T-helper 1 cell treated with Interleukin-12 subunit alpha and Interleukin-12 subunit beta and Interleukin-4 antibody, amounts not matched to agents 30 ng/mL and 1 ng/mL, for 36 hours (primary cell): ENCODE measurements around the gene CANX. TPM values are rescaled to one million over a fixed set of nuclear protein-coding genes. Genes with fewer than 3 reads are reported as not detected.

Experiments used
- intact Hi-C: fragments of 100-400 bp; cut with micrococcal nuclease; formaldehyde crosslinking; loops from one replicate; pipeline ENCODE4 v1.15.1; 2024
- total RNA-seq: library from RNA; stranded (reverse); gene quantifications from 2 replicates; pipeline ENCODE4 v1.2.3, GENCODE V29; 2022

The CANX gene
- total RNA-seq, 1 donor from 2014 or later = 502 TPM

GRCh38 chr5:179747811-179748210, 49.0 kb downstream of the CANX start:
- intact Hi-C loops = no loop called here

- intact Hi-C loops = no loop called here
Measured at GRCh38 chr5:179749857-179750508, 51.2 kb downstream of the CANX start.

GRCh38 chr5:179753971-179754370, 55.2 kb downstream of the CANX start:
- intact Hi-C loops = no loop called here

- intact Hi-C loops = no loop called here
Measured at GRCh38 chr5:179755022-179755421, 56.3 kb downstream of the CANX start.

GRCh38 chr5:179758955-179759354, 60.2 kb downstream of the CANX start:
- intact Hi-C loops = no loop called here

GRCh38 chr5:179759581-179760551, 61.1 kb downstream of the CANX start:
- intact Hi-C loops = no loop called here

GRCh38 chr5:179762079-179762780, 63.5 kb downstream of the CANX start:
- intact Hi-C loops = loop anchor here (1.0 kb wide), 2 partner anchors 30 to 96 kb away; partner anchors contain the start of genes MAML1 and MRNIP

- intact Hi-C loops = loop anchor here (1.0 kb wide), 7 partner anchors 30 to 328 kb away; partner anchors contain the start of genes CANX, MAML1, MRNIP and TBC1D9B
Measured at GRCh38 chr5:179762781-179763176, 64.0 kb downstream of the CANX start.

GRCh38 chr5:179763215-179763945, 64.6 kb downstream of the CANX start:
- intact Hi-C loops = loop anchor here (1.0 kb wide), 5 partner anchors 33 to 327 kb away; partner anchors contain the start of genes CANX and TBC1D9B

GRCh38 chr5:179764056-179764455, 65.3 kb downstream of the CANX start:
- intact Hi-C loops = no loop called here

GRCh38 chr5:179765400-179765799, 66.6 kb downstream of the CANX start:
- intact Hi-C loops = no loop called here

- intact Hi-C loops = no loop called here
Measured at GRCh38 chr5:179766021-179766725, 67.4 kb downstream of the CANX start.

- intact Hi-C loops = no loop called here
Measured at GRCh38 chr5:179766726-179767455, 68.1 kb downstream of the CANX start.

- intact Hi-C loops = no loop called here
Measured at GRCh38 chr5:179767496-179768100, 68.8 kb downstream of the CANX start.

GRCh38 chr5:179768326-179769085, 69.7 kb downstream of the CANX start:
- intact Hi-C loops = no loop called here

GRCh38 chr5:179769271-179769670, 70.5 kb downstream of the CANX start:
- intact Hi-C loops = no loop called here

GRCh38 chr5:179769796-179770195, 71.0 kb downstream of the CANX start:
- intact Hi-C loops = no loop called here

- intact Hi-C loops = no loop called here
Measured at GRCh38 chr5:179771311-179771895, 72.6 kb downstream of the CANX start.
